HepG2 (cell line): Measurements from ENCODE around the gene PXMP4. TPM values are rescaled to one million over a fixed set of nuclear protein-coding genes. Genes with fewer than 3 reads are reported as not detected.
A peak's percentile ranks its signal among the peaks of the same experiment; 100 is the strongest.

ENCODE experiments used
- AHR ChIP-seq: IDR thresholded peaks from 2 replicates; pipeline ENCODE4 v1.6.1; 2018; ENCODE audit warnings: missing genetic modification reagents, missing compliant biosample characterization
- ETV6 ChIP-seq: sonication (generic); formaldehyde crosslinking; conservative IDR thresholded peaks from 2 replicates; pipeline ENCODE4 v1.4.0; 2020; ENCODE audit warnings: missing genetic modification reagents
- GMEB1 ChIP-seq: sonication (generic); formaldehyde crosslinking; IDR thresholded peaks from 2 replicates; pipeline ENCODE4 v1.5.1; 2020; ENCODE audit warnings: missing genetic modification reagents, mild to moderate bottlenecking, borderline replicate concordance
- HINFP ChIP-seq: sonication (generic); formaldehyde crosslinking; IDR thresholded peaks from 2 replicates; pipeline ENCODE4 v1.4.0; 2020; ENCODE audit warnings: low read depth, mild to moderate bottlenecking, missing genetic modification reagents
- MYC ChIP-seq: sonication (generic); formaldehyde crosslinking; IDR thresholded peaks from 2 replicates; pipeline ENCODE4 v1.9.0; 2021; ENCODE audit warnings: missing genetic modification reagents, borderline replicate concordance
- NFE2 ChIP-seq: sonication (generic); formaldehyde crosslinking; IDR thresholded peaks from 2 replicates; pipeline ENCODE4 v1.4.0; 2020; ENCODE audit warnings: missing genetic modification reagents
- PAF1 ChIP-seq: IDR thresholded peaks from 2 replicates; pipeline ENCODE4 v1.6.1; 2016; ENCODE audit warnings: missing genetic modification reagents, missing compliant biosample characterization
- PRDM4 ChIP-seq: sonication (generic); formaldehyde crosslinking; IDR thresholded peaks from 2 replicates; pipeline ENCODE4 v1.9.0; 2021; ENCODE audit warnings: missing genetic modification reagents, borderline replicate concordance
- RELA ChIP-seq: sonication (generic); formaldehyde crosslinking; IDR thresholded peaks from 2 replicates; pipeline ENCODE4 v1.4.0; 2020; ENCODE audit warnings: missing genetic modification reagents
- RFX3 ChIP-seq: IDR thresholded peaks from 2 replicates; pipeline ENCODE4 v1.6.1; 2016; ENCODE audit warnings: missing biosample characterization, missing genetic modification reagents
- SIX1 ChIP-seq: sonication (generic); formaldehyde crosslinking; IDR thresholded peaks from 2 replicates; pipeline ENCODE4 v1.4.0; 2020; ENCODE audit warnings: missing genetic modification reagents, borderline replicate concordance
- TBX3 ChIP-seq: fragments of 450-650 bp; IDR thresholded peaks from 2 replicates; pipeline ENCODE4 v1.6.1; 2017; ENCODE audit warnings: antibody characterized with exemption, mild to moderate bottlenecking, inconsistent platforms, borderline replicate concordance
- USF2 ChIP-seq, 2 experiments: sonication (generic) in 1 of 2; formaldehyde crosslinking in 1 of 2; IDR thresholded peaks; 2 replicates each; pipeline versions ENCODE4 v1.5.1 to v1.6.1; 2011 to 2020; ENCODE audit warnings: borderline replicate concordance in 1 of 2, low read depth in 1 of 2, low read length in 1 of 2, mild to moderate bottlenecking in 1 of 2, missing genetic modification reagents in 1 of 2, moderate library complexity in 1 of 2
- ZIK1 ChIP-seq: sonication (generic); formaldehyde crosslinking; IDR thresholded peaks from 2 replicates; pipeline ENCODE4 v1.5.0; 2020; ENCODE audit warnings: mild to moderate bottlenecking, low read depth, missing genetic modification reagents, borderline replicate concordance
- ZNF629 ChIP-seq: sonication (generic); formaldehyde crosslinking; conservative IDR thresholded peaks from 2 replicates; pipeline ENCODE4 v1.5.0; 2020; ENCODE audit warnings: missing genetic modification reagents
- ZNF749 ChIP-seq: sonication (generic); formaldehyde crosslinking; IDR thresholded peaks from 2 replicates; pipeline ENCODE4 v1.8.0; 2022; ENCODE audit warnings: mild to moderate bottlenecking, missing genetic modification reagents, moderate library complexity, borderline replicate concordance
- polyA plus RNA-seq, 8 experiments: library from polyadenylated mRNA; depleted of rRNA in 3 of 8; stranded (reverse) in 7 of 8; unstranded in 1 of 8; fragments of >200 nt; fragmentation: Illumina TruSeq in 4 of 8; extraction: Trizol in 4 of 8; gene quantifications; 2 replicates each; pipeline versions ENCODE4 v1.2.1 to v1.2.3, GENCODE V29; 2011 to 2016; ENCODE audit warnings: low read depth in 4 of 8, missing spikeins in 1 of 8, mixed read lengths in 1 of 8; ENCODE audit not compliant: insufficient read depth in 1 of 8
- total RNA-seq, 5 experiments: library from RNA; depleted of rRNA; stranded (reverse); fragments of >200 nt; fragmentation: Illumina TruSeq; extraction: Trizol; gene quantifications; 2 replicates each; pipeline ENCODE4 v1.2.3, GENCODE V29; 2016; ENCODE audit warnings: low read depth in 1 of 5

PXMP4 gene
- total and polyA plus RNA-seq, 2 of the 13 experiments (the other 11 are each of a cell fraction or from before 2014, with no cell fraction given): not detected

- TF ChIP-seq ZIK1 (CRISPR knock-in tag) (peak; percentile 85; the same call in 1 of the 2 replicates), GMEB1 (CRISPR knock-in tag) (peak; percentile 56), MYC (CRISPR knock-in tag) (peak; percentile 78; the same call in 1 of the 2 replicates), NFE2 (CRISPR knock-in tag) (no peak), HINFP (CRISPR knock-in tag) (no peak), ETV6 (CRISPR knock-in tag) (peak; percentile 88), USF2 (IDR thresholded peaks at IDR 0.05; ENCODE audit: low read depth, low read length) (no peak), USF2 (CRISPR knock-in tag; IDR thresholded peaks at IDR 0.05; ENCODE audit: borderline replicate concordance) (peak; percentile 35; the same call in 1 of the 2 replicates), ZNF749 (CRISPR knock-in tag) (peak; percentile 90; the same call in 1 of the 2 replicates), AHR (peak; percentile 80), PAF1 (no peak), ZNF629 (CRISPR knock-in tag) (no peak), RFX3 (CRISPR knock-in tag) (no peak; the same call in 1 of the 2 replicates), TBX3 (no peak), SIX1 (CRISPR knock-in tag) (no peak), RELA (CRISPR knock-in tag) (no peak; the same call in none of the 2 replicates), PRDM4 (CRISPR knock-in tag) (no peak)
Observed at GRCh38 chr20:33732166-33732970, 12.3 kb upstream of the PXMP4 start (continued).
